Measurements from ENCODE around the gene TKFC. TPM values are rescaled to one million over a fixed set of nuclear protein-coding genes. Genes with fewer than 3 reads are reported as not detected.

TKFC gene
- total RNA-seq, 1 donor = 30.0 TPM

- H3K79me2 ChIP-seq (ENCODE audit: insufficient read depth, low read length) = no peaks in the 10 kb centered on the region
- no peaks in the 10 kb centered on the region for H3K4me1 ChIP-seq (ENCODE audit: insufficient read depth, low read length)
- no peak overlapping the region for H3K4me3 ChIP-seq (ENCODE audit: insufficient read depth, low read length)
- H3K9me3 ChIP-seq (ENCODE audit: low read depth, low read length) = no peaks in the 10 kb centered on the region
- no peak overlapping the region for H3K4me2 ChIP-seq (ENCODE audit: insufficient read depth, low read length)
- TF ChIP-seq CTCF (IDR thresholded peaks at IDR 0.05; ENCODE audit: extremely low read depth, low read depth, low read length) = no peak
- H3K27me3 ChIP-seq (ENCODE audit: insufficient read depth, low read length) = no peaks in the 10 kb centered on the region
- peak overlapping the region; percentile 24 for H3K27ac ChIP-seq (ENCODE audit: low read depth, low read length)
- H3K36me3 ChIP-seq (ENCODE audit: insufficient read depth, low read length) = peaks cover 48% of the 10 kb centered on the region
- no peak overlapping the region for H2AFZ ChIP-seq (ENCODE audit: low read length)
- H4K20me1 ChIP-seq (ENCODE audit: insufficient read depth, low read length) = no peaks in the 10 kb centered on the region
- peak; percentile 89 for DNase-seq (ENCODE audit: insufficient read length, low spot score, missing footprints)
Observed at GRCh38 chr11:61347916-61348461, 15.0 kb downstream of the TKFC start.

- no peak overlapping the region for H2AFZ ChIP-seq (ENCODE audit: low read length)
- peak; percentile 75 for DNase-seq (ENCODE audit: insufficient read length, low spot score, missing footprints)
- no peaks in the 10 kb centered on the region for H3K79me2 ChIP-seq (ENCODE audit: insufficient read depth, low read length)
- no peak overlapping the region for H3K4me2 ChIP-seq (ENCODE audit: insufficient read depth, low read length)
- H3K36me3 ChIP-seq (ENCODE audit: insufficient read depth, low read length) = peaks cover 60% of the 10 kb centered on the region
- H3K27me3 ChIP-seq (ENCODE audit: insufficient read depth, low read length) = no peaks in the 10 kb centered on the region
- H3K4me1 ChIP-seq (ENCODE audit: insufficient read depth, low read length) = no peaks in the 10 kb centered on the region
- H3K9me3 ChIP-seq (ENCODE audit: low read depth, low read length) = no peaks in the 10 kb centered on the region
- peaks cover 10% of the 10 kb centered on the region for H4K20me1 ChIP-seq (ENCODE audit: insufficient read depth, low read length)
- TF ChIP-seq CTCF (IDR thresholded peaks at IDR 0.05; ENCODE audit: extremely low read depth, low read depth, low read length) = no peak
- H3K27ac ChIP-seq (ENCODE audit: low read depth, low read length) = peak overlapping the region; percentile 24
- H3K4me3 ChIP-seq (ENCODE audit: insufficient read depth, low read length) = no peak overlapping the region
Observed at GRCh38 chr11:61349189-61349751, 16.2 kb downstream of the TKFC start.

GRCh38 chr11:61349916-61350315 is 16.9 kb downstream of the TKFC start:
- DNase-seq (ENCODE audit: insufficient read length, low spot score, missing footprints) = no peak
- Histone ChIP-seq H3K36me3 (ENCODE audit: insufficient read depth, low read length) (peaks cover 65% of the 10 kb centered on the region), H3K9me3 (ENCODE audit: low read depth, low read length) (no peaks in the 10 kb centered on the region), H3K4me1 (ENCODE audit: insufficient read depth, low read length) (no peaks in the 10 kb centered on the region), H3K4me3 (ENCODE audit: insufficient read depth, low read length) (no peak overlapping the region), H3K27me3 (ENCODE audit: insufficient read depth, low read length) (no peaks in the 10 kb centered on the region), H3K79me2 (ENCODE audit: insufficient read depth, low read length) (no peaks in the 10 kb centered on the region), H3K4me2 (ENCODE audit: insufficient read depth, low read length) (no peak overlapping the region), H4K20me1 (ENCODE audit: insufficient read depth, low read length) (peaks cover 10% of the 10 kb centered on the region), H2AFZ (ENCODE audit: low read length) (no peak overlapping the region), H3K27ac (ENCODE audit: low read depth, low read length) (no peak overlapping the region)
- no peak for TF ChIP-seq CTCF (IDR thresholded peaks at IDR 0.05; ENCODE audit: extremely low read depth, low read depth, low read length)

GRCh38 chr11:61350336-61350735 is 17.3 kb downstream of the TKFC start:
- H3K79me2 ChIP-seq (ENCODE audit: insufficient read depth, low read length) = no peaks in the 10 kb centered on the region
- no peaks in the 10 kb centered on the region for H3K27me3 ChIP-seq (ENCODE audit: insufficient read depth, low read length)
- no peak for TF ChIP-seq CTCF (IDR thresholded peaks at IDR 0.05; ENCODE audit: extremely low read depth, low read depth, low read length)
- H3K4me3 ChIP-seq (ENCODE audit: insufficient read depth, low read length) = no peak overlapping the region
- H3K4me1 ChIP-seq (ENCODE audit: insufficient read depth, low read length) = no peaks in the 10 kb centered on the region
- no peak overlapping the region for H3K4me2 ChIP-seq (ENCODE audit: insufficient read depth, low read length)
- H4K20me1 ChIP-seq (ENCODE audit: insufficient read depth, low read length) = peaks cover 10% of the 10 kb centered on the region
- DNase-seq (ENCODE audit: insufficient read length, low spot score, missing footprints) = peak; percentile 3
- H3K36me3 ChIP-seq (ENCODE audit: insufficient read depth, low read length) = peaks cover 69% of the 10 kb centered on the region
- no peak overlapping the region for H3K27ac ChIP-seq (ENCODE audit: low read depth, low read length)
- no peaks in the 10 kb centered on the region for H3K9me3 ChIP-seq (ENCODE audit: low read depth, low read length)
- no peak overlapping the region for H2AFZ ChIP-seq (ENCODE audit: low read length)
